H1 (cell line): Measurements from ENCODE around the gene THAP4. TPM values are rescaled to one million over a fixed set of nuclear protein-coding genes. Genes with fewer than 3 reads are reported as not detected.

Experiments
- CTCF ChIA-PET: fragments of 300-600 bp; sonication (Branson Sonifier 250); formaldehyde crosslinking; loops from one replicate; lab custom pipeline; 2021; ENCODE audit not compliant: partially characterized antibody; lab: Charles Lee
- POLR2A ChIA-PET: fragments of 300-600 bp; sonication (Branson Sonifier 250); formaldehyde crosslinking; loops from one replicate; lab custom pipeline; 2021; ENCODE audit warnings: inconsistent platforms; ENCODE audit not compliant: partially characterized antibody; lab: Charles Lee
- DNase-seq, 2 experiments: peaks; one replicate each; pipeline versions ENCODE4 v3.0.0 to v3.0.0-alpha.2; 2010 to 2022; ENCODE audit warnings: low spot score in 2 of 2, low read depth in 1 of 2, mixed read lengths in 1 of 2
- FAIRE-seq: peaks from 2 replicates; lab custom pipeline; 2011; peaks lifted over from hg19 to GRCh38; lab: Jason Lieb, UNC
- H2AFZ ChIP-seq: 2 replicates; pipeline ENCODE4 v1.8.1; 2012; ENCODE audit warnings: low read length, inconsistent platforms
- H2AK5ac ChIP-seq: 2 replicates; pipeline ENCODE4 v1.6.1; 2013; ENCODE audit warnings: low read depth, low read length
- H2BK120ac ChIP-seq: replicated peaks from 2 replicates; pipeline ENCODE3; 2013; ENCODE audit warnings: low read depth, low read length, inconsistent platforms
- H2BK12ac ChIP-seq: 2 replicates; pipeline ENCODE4 v1.6.1; 2013; ENCODE audit warnings: low read depth, low read length
- H2BK15ac ChIP-seq: 2 replicates; pipeline ENCODE4 v1.6.1; 2013; ENCODE audit warnings: low read length
- H2BK20ac ChIP-seq: 2 replicates; pipeline ENCODE4 v1.6.1; 2013; ENCODE audit warnings: low read length
- H2BK5ac ChIP-seq: 2 replicates; pipeline ENCODE4 v1.6.1; 2013; ENCODE audit warnings: low read depth, low read length
- H3K14ac ChIP-seq: 2 replicates; pipeline ENCODE4 v1.6.1; 2013; ENCODE audit warnings: inconsistent platforms; ENCODE audit not compliant: insufficient read length
- H3K18ac ChIP-seq: 2 replicates; pipeline ENCODE4 v1.6.1; 2013; ENCODE audit warnings: low read length; ENCODE audit errors: extremely low read depth
- H3K23ac ChIP-seq: 2 replicates; pipeline ENCODE4 v1.6.1; 2013; ENCODE audit warnings: inconsistent platforms; ENCODE audit not compliant: insufficient read length
- H3K23me2 ChIP-seq: 2 replicates; pipeline ENCODE4 v1.6.1; 2013; ENCODE audit warnings: low read depth, low read length
- H3K27ac ChIP-seq: 2 replicates; pipeline ENCODE4 v1.6.1; 2011; ENCODE audit warnings: low read depth, low read length, inconsistent platforms
- H3K27me3 ChIP-seq, 4 experiments: replicated peaks in 1 of 4; 1 replicate in 1 of 4; 2 replicates in 3 of 4; pipeline versions ENCODE4 v1.6.1 to v1.8.1; 2011 to 2013; ENCODE audit warnings: low read length in 3 of 4, mild to moderate bottlenecking in 3 of 4, inconsistent platforms in 2 of 4, mixed read lengths in 2 of 4, moderate library complexity in 1 of 4; ENCODE audit not compliant: control insufficient read depth in 3 of 4, insufficient read depth in 3 of 4; ENCODE audit errors: extremely low read depth in 1 of 4
- H3K36me3 ChIP-seq, 4 experiments: 2 replicates each; pipeline versions ENCODE4 v1.6.1 to v1.8.1; 2011 to 2013; ENCODE audit warnings: mild to moderate bottlenecking in 4 of 4, low read length in 3 of 4, moderate library complexity in 2 of 4, control low read depth in 1 of 4, inconsistent platforms in 1 of 4; ENCODE audit not compliant: insufficient read depth in 4 of 4, control insufficient read depth in 2 of 4
- H3K4ac ChIP-seq: replicated peaks from 2 replicates; pipeline ENCODE3; 2013; ENCODE audit warnings: low read length, low read depth, mixed read lengths, inconsistent platforms; ENCODE audit not compliant: insufficient read length
- H3K4me1 ChIP-seq, 4 experiments: replicated peaks in 1 of 4; 1 replicate in 1 of 4; 2 replicates in 3 of 4; pipeline versions ENCODE4 v1.6.1 to v1.8.1; 2011 to 2013; ENCODE audit warnings: low read length in 3 of 4, inconsistent platforms in 2 of 4, mixed read lengths in 1 of 4; ENCODE audit not compliant: insufficient read depth in 4 of 4, control insufficient read depth in 3 of 4
- H3K4me2 ChIP-seq, 2 experiments: 2 replicates each; pipeline versions ENCODE4 v1.6.1 to v1.8.1; 2011 to 2013; ENCODE audit warnings: low read depth in 2 of 2, low read length in 2 of 2, control low read depth in 1 of 2, inconsistent platforms in 1 of 2, mild to moderate bottlenecking in 1 of 2; ENCODE audit not compliant: insufficient read depth in 1 of 2
- H3K4me3 ChIP-seq, 4 experiments: fragments of 200-600, 300-600 bp in 1 of 4; sonication (generic), shearing (Covaris generic), sonication (Bioruptor Twin) in 1 of 4; 2 replicates each; pipeline versions ENCODE4 v1.5.1 to v1.8.1; 2011 to 2016; ENCODE audit warnings: low read length in 4 of 4, low read depth in 3 of 4, control low read depth in 2 of 4, inconsistent platforms in 2 of 4, mild to moderate bottlenecking in 2 of 4, mixed read lengths in 1 of 4, moderate library complexity in 1 of 4; ENCODE audit not compliant: insufficient read depth in 2 of 4; ENCODE audit errors: extremely low read depth in 1 of 4
- H3K56ac ChIP-seq: replicated peaks from 2 replicates; pipeline ENCODE3; 2013; ENCODE audit warnings: low read depth, mild to moderate bottlenecking, mixed read lengths, low read length, inconsistent platforms; ENCODE audit not compliant: insufficient read length
- H3K79me1 ChIP-seq: 2 replicates; pipeline ENCODE4 v1.6.1; 2013; ENCODE audit warnings: low read depth, low read length, control low read depth
- H3K79me2 ChIP-seq, 2 experiments: 2 replicates each; pipeline versions ENCODE4 v1.6.1 to v1.8.1; 2012 to 2013; ENCODE audit warnings: low read length in 2 of 2, mild to moderate bottlenecking in 2 of 2, inconsistent platforms in 1 of 2; ENCODE audit not compliant: insufficient read depth in 2 of 2, control insufficient read depth in 1 of 2
- H3K9ac ChIP-seq, 4 experiments: replicated peaks in 1 of 4; 1 replicate in 1 of 4; 2 replicates in 3 of 4; pipeline versions ENCODE4 v1.6.1 to v1.8.1; 2011 to 2013; ENCODE audit warnings: low read depth in 3 of 4, low read length in 3 of 4, control low read depth in 2 of 4, mild to moderate bottlenecking in 2 of 4, moderate library complexity in 2 of 4, inconsistent platforms in 1 of 4; ENCODE audit errors: extremely low read depth in 1 of 4
- H3K9me3 ChIP-seq, 2 experiments: 2 replicates each; pipeline versions ENCODE4 v1.6.1 to v1.8.1; 2012 to 2013; ENCODE audit warnings: mild to moderate bottlenecking in 2 of 2, moderate library complexity in 2 of 2, control low read depth in 1 of 2, inconsistent platforms in 1 of 2, low read depth in 1 of 2, low read length in 1 of 2, mixed read lengths in 1 of 2; ENCODE audit not compliant: insufficient read depth in 2 of 2
- H4K20me1 ChIP-seq, 2 experiments: replicated peaks in 1 of 2; 2 replicates each; pipeline versions ENCODE3 to v1.8.1; 2011 to 2013; ENCODE audit warnings: inconsistent platforms in 2 of 2, low read length in 2 of 2, mild to moderate bottlenecking in 1 of 2; ENCODE audit not compliant: insufficient read depth in 2 of 2, control insufficient read depth in 1 of 2
- H4K5ac ChIP-seq: 2 replicates; pipeline ENCODE4 v1.6.1; 2013; ENCODE audit warnings: low read length, low read depth, mixed read lengths, inconsistent platforms; ENCODE audit not compliant: insufficient read length
- H4K8ac ChIP-seq: 2 replicates; pipeline ENCODE4 v1.8.0; 2013; ENCODE audit warnings: mild to moderate bottlenecking, moderate library complexity, low read length, inconsistent platforms; ENCODE audit not compliant: insufficient read depth; ENCODE audit errors: extremely low read depth
- H4K91ac ChIP-seq: replicated peaks from 2 replicates; pipeline ENCODE3; 2013; ENCODE audit warnings: low read length, mixed read lengths, inconsistent platforms; ENCODE audit not compliant: insufficient read length
- ASH2L ChIP-seq: fragments of 200-600, 300-600 bp; sonication (generic); IDR thresholded peaks from one replicate; pipeline ENCODE4 v1.7.1; 2017; ENCODE audit warnings: low read length
- CBX8 ChIP-seq: fragments of 300-800, 300-1000 bp; sonication (generic); IDR thresholded peaks from 2 replicates; pipeline ENCODE4 v1.7.1; 2016; ENCODE audit warnings: low read depth, low read length, borderline replicate concordance
- CHD1 ChIP-seq: IDR thresholded peaks from 2 replicates; pipeline ENCODE4 v1.6.1; 2012; ENCODE audit warnings: low read depth, low read length, improper control_type of control experiment
- CTBP2 ChIP-seq: IDR thresholded peaks from 2 replicates; pipeline ENCODE4 v1.7.0; 2011; ENCODE audit warnings: borderline replicate concordance, mild to moderate bottlenecking, moderate library complexity, mixed read lengths, low read length; ENCODE audit not compliant: insufficient read depth, insufficient read length
- EP300 ChIP-seq, 2 experiments: IDR thresholded peaks; 1 replicate in 1 of 2; 2 replicates in 1 of 2; pipeline ENCODE4 v1.6.1; 2011 to 2012; ENCODE audit warnings: low read depth in 2 of 2, low read length in 2 of 2, mild to moderate bottlenecking in 2 of 2, borderline replicate concordance in 1 of 2, inconsistent platforms in 1 of 2, moderate library complexity in 1 of 2
- JUN ChIP-seq: IDR thresholded peaks from 2 replicates; pipeline ENCODE4 v1.6.1; 2011; ENCODE audit warnings: low read depth, mild to moderate bottlenecking, improper control_type of control experiment, low read length
- KDM1A ChIP-seq: fragments of 200-600, 300-600 bp; sonication (generic); IDR thresholded peaks from 2 replicates; pipeline ENCODE4 v1.7.1; 2016; ENCODE audit warnings: mild to moderate bottlenecking, low read length, borderline replicate concordance
- KDM5A ChIP-seq: fragments of 200-600 bp; IDR thresholded peaks from 2 replicates; pipeline ENCODE4 v1.7.1; 2012; ENCODE audit warnings: mild to moderate bottlenecking, low read length, inconsistent platforms, mixed read lengths
- MAFK ChIP-seq: IDR thresholded peaks from 2 replicates; pipeline ENCODE4 v1.6.1; 2012; ENCODE audit warnings: low read depth, mild to moderate bottlenecking, improper control_type of control experiment, low read length
- PHF8 ChIP-seq: fragments of 200-600 bp; sonication (generic); conservative IDR thresholded peaks from 2 replicates; pipeline ENCODE4 v1.7.1; 2012; ENCODE audit warnings: low read depth, mild to moderate bottlenecking, inconsistent platforms, low read length, moderate library complexity
- POLR2A ChIP-seq, 2 experiments: IDR thresholded peaks; 1 replicate in 1 of 2; 2 replicates in 1 of 2; pipeline ENCODE4 v1.6.1; 2011; ENCODE audit warnings: low read depth in 2 of 2, low read length in 2 of 2, mild to moderate bottlenecking in 2 of 2; ENCODE audit errors: control extremely low read depth in 1 of 2
- POLR2AphosphoS5 ChIP-seq: IDR thresholded peaks from 2 replicates; pipeline ENCODE4 v1.6.1; 2011; ENCODE audit warnings: low read depth, low read length
- SIRT6 ChIP-seq: IDR thresholded peaks from one replicate; pipeline ENCODE4 v1.7.1; 2012; ENCODE audit warnings: low read length, inconsistent platforms
- SP4 ChIP-seq: IDR thresholded peaks from 2 replicates; pipeline ENCODE4 v1.6.1; 2012; ENCODE audit warnings: low read length, inconsistent platforms
- SUZ12 ChIP-seq: fragments of 200-600 bp; sonication (generic); IDR thresholded peaks from 2 replicates; pipeline ENCODE4 v1.6.1; 2012; ENCODE audit warnings: mild to moderate bottlenecking, inconsistent platforms, low read length, moderate library complexity, mixed read lengths
- ZNF274 ChIP-seq: IDR thresholded peaks from 2 replicates; pipeline ENCODE4 v1.7.0; 2012; ENCODE audit warnings: low read length, borderline replicate concordance; ENCODE audit errors: extremely low read depth
- WGBS, 2 experiments: shearing (Covaris generic) in 1 of 2; methylation state at CpG; one replicate each; pipeline versions ENCODE4 v1.1.6 to v1.1.7; 2013 to 2015; ENCODE audit warnings: low lambda C conversion rate in 2 of 2, mixed read lengths in 2 of 2, inconsistent platforms in 1 of 2, low coverage in 1 of 2, missing lambda C conversion rate in 1 of 2; ENCODE audit not compliant: insufficient replicate concordance in 2 of 2, insufficient coverage in 1 of 2, insufficient read length in 1 of 2; ENCODE audit errors: extremely low coverage in 1 of 2, missing lambda C conversion rate in 1 of 2; 5-methylcytosine and 5-hydroxymethylcytosine counted together
- polyA plus RNA-seq, 7 experiments: library from polyadenylated mRNA; depleted of rRNA in 3 of 7; stranded (reverse) in 5 of 7; unstranded in 2 of 7; fragments of >200 nt in 5 of 7; fragments of 200-250 nt in 2 of 7; gene quantifications; 1 replicate in 5 of 7; 2 replicates in 1 of 7; 4 replicates in 1 of 7; pipeline versions ENCODE4 v1.2.1 to v1.2.3, GENCODE V29; 2011 to 2013; ENCODE audit warnings: missing spikeins in 2 of 7, mixed read lengths in 2 of 7
- total RNA-seq: library from RNA; stranded (reverse); fragmentation: NEBNext Ultra II Directional; extraction: Animal tissue kit (Norgen Biotek cat#: 25700); gene quantifications from 2 replicates; pipeline ENCODE4 v1.2.1, GENCODE V29; 2021

THAP4 gene
- total and polyA plus RNA-seq, 2 of the 8 experiments (the other 6 are each of a cell fraction or from before 2014, with no cell fraction given): 78.9 to 83.6 TPM

DNA sequence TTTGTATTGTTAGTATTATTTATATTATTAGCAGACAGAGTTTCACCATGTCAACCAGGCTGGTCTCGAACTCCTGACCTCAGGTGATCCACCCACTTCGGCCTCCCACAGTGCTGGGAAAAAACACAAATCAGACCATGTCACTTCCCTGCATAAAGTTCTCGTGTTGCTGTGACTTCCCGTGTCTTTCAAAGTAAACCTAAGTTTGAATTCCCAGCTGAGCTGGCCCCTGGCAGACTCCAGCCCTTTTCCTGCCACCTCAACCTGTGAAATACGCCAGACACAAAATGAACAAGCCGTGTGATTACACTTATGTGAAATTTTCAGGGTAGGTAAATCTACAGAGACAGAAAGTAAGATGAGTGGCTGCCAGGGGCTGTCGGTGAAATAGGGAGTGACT lies 70.5 kb downstream of the THAP4 start:
- Histone ChIP-seq H2BK120ac (no peak overlapping the region), H3K56ac (no peak overlapping the region), H2BK15ac (no peak overlapping the region), H2BK12ac (no peak overlapping the region), H3K4me3 (no peak overlapping the region), H3K4ac (no peak overlapping the region), H3K14ac (no peak overlapping the region), H4K5ac (no peak overlapping the region), H4K91ac (no peak overlapping the region), H3K27ac (no peak overlapping the region), H3K9ac (no peak overlapping the region), H3K23ac (no peak overlapping the region), H3K18ac (no peak overlapping the region), H3K4me2 (no peak overlapping the region), H3K9me3 (no peaks in the 10 kb centered on the region), H3K36me3 (no peaks in the 10 kb centered on the region), H3K23me2 (peaks cover 6% of the 10 kb centered on the region; the same call in 1 of the 2 replicates), H2BK20ac (no peak overlapping the region), H2AK5ac (no peak overlapping the region), H4K20me1 (peaks cover 5 to 21% of the 10 kb centered on the region in 2 experiments), H2BK5ac (no peak overlapping the region), H3K4me1 (peaks cover 0 to 10% (median 3%) of the 10 kb centered on the region in 4 experiments; a peak in 5 of 7 replicates), H3K79me2 (peaks cover 0 to 5% of the 10 kb centered on the region in 2 experiments; a peak in 1 of 4 replicates), H2AFZ (no peak overlapping the region), H3K79me1 (peaks cover 5% of the 10 kb centered on the region), H3K27me3 (peaks cover 0 to 2% (median 0%) of the 10 kb centered on the region in 4 experiments; a peak in 3 of 7 replicates), H4K8ac (no peak overlapping the region)
- TF ChIP-seq CHD1: no peak
- TF ChIP-seq ASH2L: no peak
- TF ChIP-seq EP300 (IDR thresholded peaks at IDR 0.05; ENCODE audit: borderline replicate concordance in 1 of 2, low read depth in 2 of 2, low read length in 2 of 2): no peak
- no peak for TF ChIP-seq SUZ12
- no peak for TF ChIP-seq KDM1A
- no peak for TF ChIP-seq CBX8
- TF ChIP-seq JUN: no peak
- TF ChIP-seq KDM5A: no peak
- no peak for TF ChIP-seq POLR2AphosphoS5
- TF ChIP-seq PHF8: no peak
- no peak for TF ChIP-seq SIRT6
- no peak for TF ChIP-seq SP4
- TF ChIP-seq MAFK: no peak
- TF ChIP-seq CTBP2: no peak
- no peak for TF ChIP-seq POLR2A (IDR thresholded peaks at IDR 0.05; ENCODE audit: control extremely low read depth in 1 of 2, low read depth in 2 of 2, low read length in 2 of 2)
- TF ChIP-seq ZNF274: no peak
- no peak for DNase-seq
- no peak for FAIRE-seq
- ChIA-PET CTCF (interaction anchor here (0.6 kb wide), 1 partner anchor 38 kb away, joined by 3 read pairs; no protein-coding TSS in a partner anchor), POLR2A (no interaction called here)
- WGBS, 2 experiments: 98% methylated on average over 7 of the region's 7 CpGs; no CpG with 5 or more reads in 1 of the 2 experiments
